Glomerular visceral epithelial cell (primary cell): Measurements from ENCODE around the gene EGFL6.
A peak's percentile ranks its signal among the peaks of the same experiment; 100 is the strongest.
"Not testable (repeated sequence)": the region's sequence is repeated elsewhere in the genome, so short reads cannot be mapped to it uniquely, and the experiment has no call there.

Experiments used
- DNase-seq: peaks from one replicate; pipeline ENCODE4 v3.0.0-alpha.2; 2016; ENCODE audit errors: extremely low spot score

EGFL6 gene

DNA sequence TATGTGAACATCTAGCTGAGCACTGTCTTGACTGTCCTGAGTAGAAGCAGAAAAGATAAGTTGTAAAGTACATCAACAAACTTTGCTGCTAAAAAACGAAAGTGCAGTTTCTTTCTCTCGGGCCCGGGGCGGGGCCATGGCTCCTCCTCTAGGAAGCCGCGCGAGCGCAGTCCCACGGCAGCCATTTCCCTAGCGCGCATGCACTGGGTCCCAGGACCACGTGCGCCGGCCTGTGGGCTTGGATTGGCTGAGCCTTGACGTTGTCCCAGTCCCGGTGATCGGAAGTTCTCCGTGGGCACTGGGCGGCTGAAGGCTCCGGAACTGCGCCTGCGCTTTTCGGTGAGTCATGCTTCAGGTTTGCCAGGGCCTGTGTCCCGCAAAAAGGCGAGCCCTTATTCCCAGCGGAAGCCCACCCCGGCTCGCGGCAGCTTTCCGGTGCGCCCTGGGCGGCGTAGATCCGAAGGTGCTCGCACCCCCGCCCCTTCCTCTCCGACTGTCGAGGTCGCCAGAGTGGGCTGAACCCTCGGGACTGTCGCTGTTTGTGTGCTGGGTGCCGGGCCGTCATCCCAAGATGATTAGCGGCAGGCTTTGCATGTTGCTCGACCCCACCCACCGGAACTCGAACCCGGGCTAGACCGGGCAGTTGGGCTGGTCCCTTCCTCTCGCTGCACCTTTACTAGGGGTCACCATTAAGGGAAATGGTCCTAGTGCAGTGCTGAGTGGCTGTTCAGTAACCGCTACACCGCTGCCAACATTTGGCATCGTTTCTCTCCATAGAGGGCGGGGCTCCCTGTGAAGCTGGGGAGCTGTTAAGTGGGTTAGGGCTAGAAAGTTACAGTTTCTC, 83.7 kb downstream of the EGFL6 start, which contains the start of gene TCEANC:
Gene TCEANC, plus strand, starts transcription at position 292 of the 844 bp plus-strand sequence. CDS start 9,368 bp downstream, outside the sequence.
- peak; percentile 95 for DNase-seq

GRCh38 chrX:13654116-13654515, 84.7 kb downstream of the EGFL6 start:
- no peak for DNase-seq

GRCh38 chrX:13655674-13656073, 86.3 kb downstream of the EGFL6 start:
- no peak for DNase-seq

DNA sequence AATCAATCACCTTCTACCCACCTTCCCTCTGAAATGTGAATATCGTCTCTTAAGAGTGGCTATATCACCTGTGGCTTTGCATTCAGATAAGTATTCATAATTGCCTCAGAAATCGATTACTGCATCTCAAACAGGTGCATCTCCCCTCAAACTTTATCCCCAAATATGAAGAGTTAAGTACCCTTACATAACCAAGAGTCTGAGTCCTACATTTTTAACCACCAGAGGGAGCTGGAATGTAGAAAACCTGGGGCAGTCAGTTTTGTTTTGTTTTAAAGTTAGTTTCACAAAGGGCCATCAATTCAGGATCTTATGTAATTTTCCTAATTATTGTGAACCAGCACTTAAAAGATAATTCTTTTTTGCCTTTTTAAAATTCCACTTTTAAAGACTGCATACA, 89.2 kb downstream of the EGFL6 start:
- DNase-seq: peak; percentile 38

- DNase-seq: peak; percentile 2
Observed at GRCh38 chrX:13659063-13659462, 89.7 kb downstream of the EGFL6 start.

DNA sequence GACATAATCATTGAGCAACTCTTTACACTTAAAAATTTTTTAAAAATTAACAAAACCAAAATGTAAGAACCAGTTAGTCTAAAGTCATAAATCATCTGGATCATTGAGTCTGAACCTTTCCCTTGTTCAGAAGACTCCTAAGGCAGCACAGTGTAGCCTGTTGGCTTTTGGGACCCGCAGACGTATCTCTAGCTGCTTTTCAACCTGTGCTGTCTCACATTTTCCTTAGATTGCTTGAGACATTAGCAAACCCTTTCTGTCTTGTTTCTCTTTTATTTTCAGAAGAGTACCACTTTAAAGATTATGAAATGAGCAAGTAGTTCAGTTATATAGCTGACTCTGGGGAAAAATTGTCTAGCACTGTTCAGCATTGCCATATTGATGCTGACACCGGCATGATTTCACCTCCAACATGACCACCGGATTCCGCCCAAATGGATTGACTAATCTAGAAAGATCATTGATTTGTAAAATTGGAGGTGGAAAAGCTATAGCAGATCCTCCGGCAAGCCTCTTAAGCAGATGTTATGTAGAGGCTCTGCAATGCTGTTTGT, 92.4 kb downstream of the EGFL6 start:
- no peak for DNase-seq

DNA sequence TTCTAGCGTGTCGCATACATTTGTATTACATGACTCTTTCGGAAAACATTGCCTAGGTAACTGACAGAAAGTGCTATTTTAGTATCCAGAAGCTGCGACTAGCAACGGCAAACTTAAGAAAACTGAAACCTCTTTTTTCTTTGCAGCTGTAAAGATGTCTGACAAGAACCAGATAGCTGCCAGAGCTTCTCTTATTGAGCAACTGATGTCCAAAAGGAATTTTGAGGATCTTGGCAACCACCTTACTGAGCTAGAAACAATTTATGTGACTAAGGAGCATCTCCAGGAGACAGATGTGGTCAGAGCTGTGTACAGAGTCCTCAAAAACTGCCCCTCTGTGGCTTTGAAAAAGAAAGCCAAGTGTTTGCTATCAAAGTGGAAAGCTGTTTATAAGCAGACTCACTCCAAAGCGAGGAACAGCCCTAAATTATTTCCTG, 93.0 kb downstream of the EGFL6 start:
- no peak for DNase-seq

- DNase-seq: no peak
Observed at GRCh38 chrX:13664020-13664419, 94.6 kb downstream of the EGFL6 start.

GRCh38 chrX:13666836-13667235, 97.4 kb downstream of the EGFL6 start:
- DNase-seq: no peak

- no peak for DNase-seq
Observed at GRCh38 chrX:13667919-13668318, 98.5 kb downstream of the EGFL6 start.

DNA sequence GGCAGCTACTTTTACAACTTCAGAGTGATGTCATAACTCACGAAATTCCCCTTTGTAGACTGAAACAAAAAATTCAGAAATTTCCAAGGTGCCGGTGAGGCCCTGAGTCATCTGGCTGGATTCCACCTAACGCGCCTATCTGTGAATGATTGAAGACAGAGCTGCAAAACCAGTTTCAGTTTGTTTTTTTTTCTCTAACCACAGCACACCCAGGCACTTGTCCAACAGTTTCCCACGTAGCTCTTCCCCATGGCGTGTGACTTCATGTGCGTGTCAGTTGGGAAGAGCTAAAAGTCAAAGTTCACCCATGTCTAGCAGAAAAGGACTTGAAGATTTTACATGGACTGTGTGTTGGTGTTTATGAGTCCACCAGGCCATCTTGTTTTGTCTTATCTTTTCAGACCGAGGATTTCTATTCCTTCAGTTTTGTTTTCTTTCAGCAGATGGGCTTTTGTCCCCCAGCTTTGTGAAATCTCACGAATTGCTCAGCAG, 99.9 kb downstream of the EGFL6 start:
- DNase-seq: peak; percentile 92

DNA sequence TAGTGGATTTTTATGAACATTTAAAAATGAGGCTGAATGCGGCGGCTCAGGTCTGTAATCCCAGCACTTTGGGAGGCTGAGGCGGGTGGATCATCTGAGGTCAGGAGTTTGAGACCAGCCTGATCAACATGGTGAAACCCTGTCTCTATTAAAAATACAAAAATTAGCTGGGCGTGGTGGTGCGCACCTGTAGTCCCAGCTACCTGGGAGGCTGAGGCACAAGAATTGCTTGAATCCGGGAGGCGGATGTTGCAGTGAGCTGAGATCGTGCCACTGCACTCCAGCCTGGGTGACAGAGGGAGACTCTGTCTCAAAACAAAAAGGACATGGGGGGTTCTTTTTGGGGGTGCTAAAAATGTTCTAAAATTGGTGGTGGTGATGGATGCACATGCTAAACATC, 100.4 kb downstream of the EGFL6 start:
- not testable (repeated sequence) for DNase-seq

GRCh38 chrX:13670197-13670596, 100.8 kb downstream of the EGFL6 start:
- no peak for DNase-seq

DNA sequence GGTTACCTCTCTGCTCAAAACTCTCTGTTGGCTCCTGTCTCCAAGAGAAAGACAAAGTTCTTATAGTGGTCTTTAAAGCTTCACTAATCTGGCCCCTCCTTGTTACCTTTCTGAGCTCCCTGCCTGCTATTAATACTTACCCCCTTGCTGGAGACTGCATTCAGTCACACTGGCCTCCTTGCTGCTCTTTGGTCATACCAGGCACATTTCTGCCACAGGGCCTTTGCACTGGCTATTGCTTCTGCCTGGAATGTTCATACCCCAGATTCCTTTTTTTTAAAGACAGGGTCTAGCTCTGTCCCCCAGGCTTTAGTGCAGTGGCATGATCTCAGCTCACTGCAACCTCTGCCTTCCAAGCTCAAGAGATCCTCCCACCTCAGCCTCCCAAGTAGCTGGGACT, 103.6 kb downstream of the EGFL6 start:
- no peak for DNase-seq

DNA sequence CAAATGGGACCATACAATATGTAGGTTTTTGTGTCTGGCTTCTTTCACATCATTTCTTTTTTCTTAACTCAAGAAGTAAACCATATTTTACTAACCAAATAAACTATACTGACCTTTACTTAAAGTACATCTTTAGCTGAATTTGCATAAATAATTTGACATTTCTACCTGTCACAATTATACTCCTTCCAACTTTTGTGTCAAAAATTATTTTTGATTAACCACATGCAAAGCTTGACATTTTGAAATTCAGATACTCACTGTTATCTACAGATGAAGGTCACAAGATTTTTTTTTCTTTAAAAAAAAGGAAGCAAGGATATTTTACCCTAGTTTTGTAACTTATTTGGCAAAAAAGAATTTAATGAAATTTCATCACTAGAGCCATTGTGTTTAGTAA, 107.5 kb downstream of the EGFL6 start:
- no peak for DNase-seq

DNA sequence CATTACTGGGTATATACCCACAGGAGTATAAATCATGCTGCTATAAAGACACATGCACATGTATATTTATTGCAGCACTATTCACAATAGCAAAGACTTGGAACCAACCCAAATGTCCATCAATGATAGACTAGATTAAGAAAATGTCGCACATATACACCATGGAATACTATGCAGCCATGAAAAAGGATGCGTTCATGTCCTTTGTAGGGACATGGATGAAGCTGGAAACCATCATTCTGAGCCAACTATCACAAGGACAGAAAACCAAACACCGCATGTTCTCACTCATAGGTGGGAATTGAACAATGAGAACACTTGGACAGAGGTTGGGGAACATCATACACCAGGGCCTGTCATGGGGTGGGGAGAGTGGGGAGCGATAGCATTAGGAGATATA, 110.3 kb downstream of the EGFL6 start:
- DNase-seq: not testable (repeated sequence)

- no peak for DNase-seq
Observed at GRCh38 chrX:13681595-13681994, 112.2 kb downstream of the EGFL6 start.
